Upper lobe of left lung (tissue), 6 donors: ENCODE measurements around the gene RETSAT. TPM values are rescaled to one million over a fixed set of nuclear protein-coding genes. Genes with fewer than 3 reads are reported as not detected.

Source experiments
- ATAC-seq, 2 donors: fragments of 200-7000 bp; cut with Tn5 transposase; one replicate each; pipeline ENCODE4 v1.9.1; 2022; ENCODE audit warnings: mild to moderate bottlenecking in 2 of 2, moderate library complexity in 2 of 2; ENCODE audit not compliant: low FRiP score in 2 of 2
- DNase-seq, 2 donors: peaks; one replicate each; pipeline ENCODE4 v3.0.0-alpha.2; 2019 to 2020
- H3K27ac ChIP-seq, 4 donors: fragments of 200-600 bp; sonication (generic); one replicate each; pipeline ENCODE4 v1.5.1; 2016 to 2019
- H3K27me3 ChIP-seq, 4 donors: fragments of 200-600 bp; sonication (generic); one replicate each; pipeline ENCODE4 v1.5.1; 2017 to 2019
- H3K36me3 ChIP-seq, 4 donors: fragments of 200-600 bp; sonication (generic); one replicate each; pipeline ENCODE4 v1.5.1; 2016 to 2019
- H3K4me1 ChIP-seq, 4 donors: fragments of 200-600 bp; sonication (generic); one replicate each; pipeline ENCODE4 v1.5.1; 2018 to 2019
- H3K4me3 ChIP-seq, 4 donors: fragments of 200-600 bp; sonication (generic); one replicate each; pipeline ENCODE4 v1.5.1; 2017 to 2019; ENCODE audit warnings: mild to moderate bottlenecking in 2 of 4, moderate library complexity in 1 of 4
- H3K9me3 ChIP-seq, 4 donors: fragments of 200-600 bp; sonication (generic); one replicate each; pipeline ENCODE4 v1.5.1; 2018 to 2019
- CTCF ChIP-seq, 6 experiments: fragments of 450-650 bp in 4 of 6; fragments of 200-600 bp in 2 of 6; sonication (generic) in 2 of 6; IDR thresholded peaks; one replicate each; pipeline ENCODE4 v1.5.1; 2016 to 2019; ENCODE audit warnings: antibody characterized with exemption in 6 of 6
- EP300 ChIP-seq, 4 donors: sonication (generic); formaldehyde crosslinking; IDR thresholded peaks; one replicate each; pipeline ENCODE4 v1.5.1; 2017; ENCODE audit warnings: antibody characterized with exemption in 4 of 4, control low read depth in 2 of 4
- POLR2A ChIP-seq, 4 donors: fragments of 450-650 bp; IDR thresholded peaks; one replicate each; pipeline ENCODE4 v1.5.1; 2016 to 2017; ENCODE audit warnings: antibody characterized with exemption in 4 of 4, mild to moderate bottlenecking in 2 of 4
- POLR2AphosphoS5 ChIP-seq, 2 donors: sonication (generic); formaldehyde crosslinking; IDR thresholded peaks; one replicate each; pipeline ENCODE4 v1.5.1; 2017; ENCODE audit warnings: antibody characterized with exemption in 2 of 2
- WGBS, 2 donors: methylation state at CpG; one replicate each; pipeline ENCODE4 v1.1.5; 2017 to 2018; 5-methylcytosine and 5-hydroxymethylcytosine counted together
- total RNA-seq, 6 donors: library from RNA; depleted of rRNA in 4 of 6; stranded (reverse); fragments of >200 nt in 4 of 6; gene quantifications; one replicate each; pipeline versions ENCODE4 v1.1.0 to v1.2.1, GENCODE V29; 2016 to 2021
- donor health status: DM: no; HTN: no; CAD: no; lungs with moderate emphysema.
- donor health status: DM: no; HTN: yes; CAD: no; lungs with severe emphysema.

The RETSAT gene
- total RNA-seq, 6 donors from 2014 or later, result 36.7 to 81.5 (median 57.9) TPM

GRCh38 chr2:85357736-85358135, 3.4 kb upstream of the RETSAT start:
- Histone ChIP-seq H3K4me1 (peaks cover 20 to 46% (median 27%) of the 10 kb centered on the region in 4 donors), H3K9me3 (no peaks in the 10 kb centered on the region), H3K4me3 (no peak overlapping the region), H3K27me3 (no peaks in the 10 kb centered on the region), H3K27ac (no peak overlapping the region), H3K36me3 (peaks cover 6 to 44% (median 20%) of the 10 kb centered on the region in 4 donors)
- TF ChIP-seq EP300 (IDR thresholded peaks at IDR 0.05) (no peak), CTCF (IDR thresholded peaks at IDR 0.05) (no peak), POLR2AphosphoS5 (IDR thresholded peaks at IDR 0.05) (no peak), POLR2A (IDR thresholded peaks at IDR 0.05) (no peak)
- 83 to 87% methylated on average over 3 of the region's 3 CpGs for WGBS, 2 donors
- no peak for DNase-seq
- ATAC-seq, result no peak

- no peak overlapping the region for H3K27ac ChIP-seq
- TF ChIP-seq EP300 (IDR thresholded peaks at IDR 0.05) (no peak), CTCF (IDR thresholded peaks at IDR 0.05) (no peak), POLR2A (IDR thresholded peaks at IDR 0.05) (no peak), POLR2AphosphoS5 (IDR thresholded peaks at IDR 0.05) (no peak)
- H3K9me3 ChIP-seq, result no peaks in the 10 kb centered on the region
- 88 to 90% methylated on average over 2 of the region's 2 CpGs for WGBS, 2 donors
- peaks cover 22 to 50% (median 28%) of the 10 kb centered on the region in 4 donors for H3K4me1 ChIP-seq
- no peak for ATAC-seq
- no peak for DNase-seq
- no peak overlapping the region for H3K4me3 ChIP-seq
- no peaks in the 10 kb centered on the region for H3K27me3 ChIP-seq
- peaks cover 0 to 38% (median 14%) of the 10 kb centered on the region in 4 donors for H3K36me3 ChIP-seq
Measured at GRCh38 chr2:85356186-85356585, 1.9 kb upstream of the RETSAT start.

- WGBS, 2 donors, result 68 to 80% methylated on average over 3 of the region's 3 CpGs
- ATAC-seq (no peak), DNase-seq (no peak)
- H3K36me3 ChIP-seq, result peaks cover under 1 to 42% (median 20%) of the 10 kb centered on the region in 4 donors
- H3K4me3 ChIP-seq, result peak overlapping the region in 3 of 4 donors; percentile 64 to 72 (median 68)
- no peaks in the 10 kb centered on the region for H3K27me3 ChIP-seq
- peak overlapping the region in 1 of 4 donors; percentile 90 for H3K27ac ChIP-seq
- H3K4me1 ChIP-seq, result peaks cover 22 to 50% (median 28%) of the 10 kb centered on the region in 4 donors
- TF ChIP-seq POLR2A (IDR thresholded peaks at IDR 0.05) (no peak), POLR2AphosphoS5 (IDR thresholded peaks at IDR 0.05) (no peak), EP300 (IDR thresholded peaks at IDR 0.05) (no peak), CTCF (IDR thresholded peaks at IDR 0.05) (no peak)
- H3K9me3 ChIP-seq, result no peaks in the 10 kb centered on the region
Measured at GRCh38 chr2:85355521-85355920, 1.2 kb upstream of the RETSAT start.

GRCh38 chr2:85355073-85355410, 714 bp upstream of the RETSAT start:
- Histone ChIP-seq H3K4me3 (peak overlapping the region; percentile 40 to 72 (median 66)), H3K27ac (peak overlapping the region; percentile 74 to 93 (median 88)), H3K27me3 (no peaks in the 10 kb centered on the region), H3K9me3 (no peaks in the 10 kb centered on the region), H3K36me3 (peaks cover 5 to 47% (median 25%) of the 10 kb centered on the region in 4 donors), H3K4me1 (peaks cover 22 to 50% (median 28%) of the 10 kb centered on the region in 4 donors)
- 10 to 20% methylated on average over 3 to 10 of the region's 10 CpGs for WGBS, 2 donors
- DNase-seq (no peak), ATAC-seq (peak in 1 of 2 donors; percentile 1)
- TF ChIP-seq POLR2AphosphoS5 (IDR thresholded peaks at IDR 0.05), result no peak
- TF ChIP-seq CTCF (IDR thresholded peaks at IDR 0.05), result no peak
- no peak for TF ChIP-seq EP300 (IDR thresholded peaks at IDR 0.05)
- TF ChIP-seq POLR2A (IDR thresholded peaks at IDR 0.05), result no peak

- Histone ChIP-seq H3K27me3 (no peaks in the 10 kb centered on the region), H3K36me3 (peaks cover 16 to 48% (median 29%) of the 10 kb centered on the region in 4 donors), H3K4me3 (peak overlapping the region; percentile 64 to 87 (median 70)), H3K27ac (peak overlapping the region; percentile 74 to 93 (median 88)), H3K4me1 (peaks cover 22 to 49% (median 28%) of the 10 kb centered on the region in 4 donors), H3K9me3 (no peaks in the 10 kb centered on the region)
- DNase-seq, result peak in 1 of 2 donors; percentile 60
- TF ChIP-seq POLR2AphosphoS5 (IDR thresholded peaks at IDR 0.05) (no peak), CTCF (IDR thresholded peaks at IDR 0.05) (no peak), EP300 (IDR thresholded peaks at IDR 0.05) (no peak), POLR2A (IDR thresholded peaks at IDR 0.05) (no peak)
- ATAC-seq, result peak; percentile 49 to 55
- WGBS, 2 donors, result 17% methylated on average over 9 to 16 of the region's 16 CpGs
Measured at GRCh38 chr2:85353876-85354285, 447 bp downstream of the RETSAT start.
